Posterior vena cava (tissue), 2 donors: Measurements from ENCODE around the gene AIF1. TPM values are rescaled to one million over a fixed set of nuclear protein-coding genes. Genes with fewer than 3 reads are reported as not detected.
A peak's percentile ranks its signal among the peaks of the same experiment; 100 is the strongest.
"Not testable (repeated sequence)": the region's sequence is repeated elsewhere in the genome, so short reads cannot be mapped to it uniquely, and the experiment has no call there.

Experiments
- DNase-seq: peaks from one replicate; pipeline ENCODE4 v3.0.0-alpha.2; 2020; ENCODE audit warnings: low spot score
- intact Hi-C, 2 donors: fragments of 100-400 bp; cut with DNase I; formaldehyde crosslinking; loops; one replicate each; pipeline versions ENCODE4 v1.14.1 to v1.14.2; 2022 to 2023
- total RNA-seq, 2 donors: library from RNA; stranded (reverse); fragmentation: NEBNext Ultra II Directional; extraction: Animal tissue kit (Norgen Biotek cat#: 25700); gene quantifications; one replicate each; pipeline ENCODE4 v1.2.1, GENCODE V29; 2021
- donor health status: DM: yes; HTN: yes; CAD: no.
- donor health status: DM: yes; HTN: yes; CAD: no.

AIF1 gene
- total RNA-seq, 2 donors from 2014 or later, result 18.1 to 68.7 TPM

GRCh38 chr6:31579546-31580437, 35.2 kb upstream of the AIF1 start:
- intact Hi-C loops, result no loop called here
- no peak for DNase-seq

DNA sequence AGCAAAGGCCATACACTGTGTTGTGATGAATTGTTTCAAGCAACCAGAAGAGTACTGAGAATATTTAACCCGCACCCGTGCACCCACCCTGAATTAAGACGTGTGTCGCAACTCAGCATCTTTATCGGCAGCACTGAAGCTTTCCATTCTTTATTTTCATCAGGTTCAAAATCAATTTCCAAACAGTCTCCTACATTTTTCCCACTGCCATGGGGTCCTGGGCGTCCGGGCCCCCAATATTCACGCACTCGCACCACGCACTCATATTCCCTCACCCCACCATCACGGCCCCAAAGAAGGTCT, 34.6 kb upstream of the AIF1 start:
- intact Hi-C loops, result no loop called here
- DNase-seq, result no peak

DNA sequence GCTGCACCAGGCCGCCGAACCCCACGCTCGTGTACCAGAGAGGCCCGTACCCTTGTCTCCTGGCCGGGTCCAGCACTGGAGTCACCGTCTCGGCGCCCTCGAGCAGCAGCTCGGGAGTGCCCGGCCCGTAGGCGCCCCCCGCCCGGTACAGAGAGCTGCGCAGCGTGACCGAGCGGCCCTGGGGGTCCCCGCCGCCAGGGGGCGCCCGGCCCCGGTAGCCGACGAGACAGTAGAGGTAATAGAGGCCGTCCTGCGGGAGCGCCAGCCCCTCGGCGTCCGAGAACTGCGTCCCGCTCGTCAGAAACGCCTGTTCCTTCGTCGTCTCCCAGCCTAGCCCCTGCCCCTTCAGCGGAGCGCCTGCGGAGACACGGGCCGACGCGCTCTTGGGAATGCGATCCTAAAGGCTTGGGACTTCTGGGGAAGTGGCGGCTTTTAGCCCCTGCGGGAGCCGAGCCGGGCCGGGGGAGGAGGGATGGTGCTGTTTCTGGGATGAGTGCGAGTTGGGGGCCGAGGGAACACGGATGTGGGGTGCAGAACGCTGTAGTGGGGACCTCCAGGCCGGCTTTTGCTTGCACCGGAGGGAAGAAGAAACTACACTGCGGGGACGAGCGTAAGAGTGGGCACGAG, 34.1 kb upstream of the AIF1 start:
- DNase-seq, result peak; percentile 96
- intact Hi-C loops, result no loop called here

GRCh38 chr6:31581434-31582229, 33.4 kb upstream of the AIF1 start:
- intact Hi-C loops, result no loop called here
- DNase-seq, result no peak

DNA sequence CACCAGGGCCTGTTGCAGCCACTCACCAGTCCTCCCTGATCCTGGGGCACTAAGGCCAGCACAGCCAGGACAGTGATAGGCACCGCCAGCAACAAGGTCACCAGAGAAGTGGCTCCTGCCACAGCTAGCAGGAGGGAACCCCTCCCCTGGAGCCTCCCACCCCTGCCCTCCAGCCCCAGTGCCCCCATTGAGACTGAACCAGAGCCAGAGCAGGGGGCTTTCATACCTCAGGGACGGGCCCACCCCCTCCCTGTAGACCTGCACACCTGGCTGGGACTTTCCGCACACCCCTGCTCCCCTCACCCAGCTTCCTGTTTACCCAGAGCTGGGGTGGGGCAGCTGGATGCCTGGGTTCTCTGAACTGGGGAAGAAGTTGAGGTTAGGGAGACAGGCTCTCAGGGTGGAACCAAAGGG, 32.8 kb upstream of the AIF1 start, which contains the start of gene LTB:
Gene LTB, minus strand, starts transcription at position 195 of the 414 bp plus-strand sequence. Its CDS starts 7 bp downstream, at position 188.
- no peak for DNase-seq
- intact Hi-C loops, result no loop called here

DNA sequence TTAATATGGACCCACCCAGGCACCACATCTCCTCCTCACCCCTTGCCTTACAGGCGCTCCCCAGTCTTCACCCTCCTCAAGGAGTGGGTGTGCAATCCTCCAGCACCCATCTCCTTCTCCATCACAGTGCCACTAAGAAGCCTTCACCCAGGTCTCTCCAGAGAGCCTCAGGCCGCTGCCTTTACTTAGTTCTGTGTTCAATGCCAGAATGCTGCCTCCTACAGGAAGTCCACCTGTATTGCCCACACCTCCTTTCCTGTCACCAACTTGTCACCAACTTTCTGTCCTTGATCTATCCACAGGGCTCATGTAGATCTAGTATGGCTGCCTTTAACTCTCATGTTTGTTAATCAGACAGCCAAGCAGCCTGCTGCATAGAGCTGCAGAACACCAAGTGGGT, 29.5 kb upstream of the AIF1 start:
- DNase-seq, result no peak
- intact Hi-C loops, result no loop called here

- intact Hi-C loops, result no loop called here
- no peak for DNase-seq
Measured at GRCh38 chr6:31586008-31586407, 29.0 kb upstream of the AIF1 start, which contains the start of gene LST1. Gene LST1, plus strand, starts transcription at chr6:31586277. Its CDS starts 1,023 bp downstream, at chr6:31587300.

DNA sequence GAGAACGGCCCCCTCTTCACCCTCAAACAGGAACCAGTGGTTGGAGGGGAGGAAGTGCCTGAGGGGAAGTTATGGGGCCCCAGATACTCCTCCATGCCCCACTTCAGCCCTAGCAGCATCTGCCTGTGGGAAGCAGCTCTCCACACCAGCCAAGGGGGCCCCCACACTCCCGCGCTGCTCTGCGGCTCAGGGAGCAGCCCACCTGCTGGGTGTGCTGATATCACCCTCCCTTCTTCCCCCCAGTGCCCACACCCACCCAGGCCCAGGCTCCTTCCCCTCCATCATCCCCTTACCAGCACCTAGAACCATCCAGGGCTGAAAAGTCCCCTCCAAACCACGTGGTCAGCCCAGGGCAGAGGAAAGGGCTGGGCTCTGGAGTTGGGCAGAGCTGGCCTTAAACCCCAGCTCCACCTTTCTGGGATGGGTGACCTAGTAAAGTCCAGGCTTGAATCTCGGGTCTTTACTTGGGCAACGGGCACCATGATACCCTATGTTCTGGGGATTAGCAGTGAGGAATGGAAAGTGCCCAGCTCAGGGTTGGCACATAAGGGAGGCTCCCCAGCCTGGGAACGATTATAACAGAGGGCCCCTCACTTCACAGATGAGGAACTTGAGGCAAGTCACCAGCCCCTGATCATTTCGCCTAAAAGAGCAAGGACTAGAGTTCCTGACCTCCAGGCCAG, 28.3 kb upstream of the AIF1 start:
- DNase-seq, result no peak
- intact Hi-C loops, result no loop called here

DNA sequence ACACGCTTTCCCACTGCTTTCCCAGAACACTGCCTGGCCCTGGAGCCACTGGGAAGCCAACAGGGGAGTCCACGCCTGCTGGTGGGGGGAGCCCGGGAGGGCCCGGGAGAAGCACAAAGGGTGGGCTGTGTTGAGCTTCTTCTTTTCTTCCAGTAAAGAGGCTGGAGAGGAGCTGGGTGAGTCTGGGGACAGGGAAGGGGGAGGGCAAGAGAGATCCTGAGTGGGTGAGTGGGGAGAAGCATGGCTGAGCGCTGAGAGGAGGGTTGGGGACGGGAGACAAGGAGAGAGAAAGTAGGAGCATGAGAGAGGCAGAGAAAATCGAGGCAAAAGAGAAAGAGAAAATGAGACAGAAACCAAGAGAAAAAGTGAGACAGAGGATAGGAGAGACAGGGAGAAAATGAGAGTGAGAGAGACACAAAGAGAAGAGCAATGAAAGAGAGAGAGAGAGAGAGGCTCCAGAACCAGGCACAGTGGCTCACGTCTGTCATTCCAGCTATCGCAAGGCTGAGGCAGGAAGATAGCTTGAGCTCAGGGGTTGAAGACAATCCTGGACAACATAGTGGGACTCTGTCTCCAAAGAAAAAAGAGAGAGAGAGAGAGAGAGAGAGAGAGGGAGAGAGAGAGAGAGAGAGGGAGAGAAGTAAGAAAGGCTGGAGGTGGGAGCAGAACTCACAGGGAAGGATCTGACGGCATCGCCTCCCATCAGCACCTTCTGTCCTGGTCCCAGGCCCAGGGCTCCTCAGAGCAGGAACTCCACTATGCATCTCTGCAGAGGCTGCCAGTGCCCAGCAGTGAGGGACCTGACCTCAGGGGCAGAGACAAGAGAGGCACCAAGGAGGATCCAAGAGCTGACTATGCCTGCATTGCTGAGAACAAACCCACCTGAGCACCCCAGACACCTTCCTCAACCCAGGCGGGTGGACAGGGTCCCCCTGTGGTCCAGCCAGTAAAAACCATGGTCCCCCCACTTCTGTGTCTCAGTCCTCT, 26.9 kb upstream of the AIF1 start:
- no peak for DNase-seq
- intact Hi-C loops, result no loop called here

DNA sequence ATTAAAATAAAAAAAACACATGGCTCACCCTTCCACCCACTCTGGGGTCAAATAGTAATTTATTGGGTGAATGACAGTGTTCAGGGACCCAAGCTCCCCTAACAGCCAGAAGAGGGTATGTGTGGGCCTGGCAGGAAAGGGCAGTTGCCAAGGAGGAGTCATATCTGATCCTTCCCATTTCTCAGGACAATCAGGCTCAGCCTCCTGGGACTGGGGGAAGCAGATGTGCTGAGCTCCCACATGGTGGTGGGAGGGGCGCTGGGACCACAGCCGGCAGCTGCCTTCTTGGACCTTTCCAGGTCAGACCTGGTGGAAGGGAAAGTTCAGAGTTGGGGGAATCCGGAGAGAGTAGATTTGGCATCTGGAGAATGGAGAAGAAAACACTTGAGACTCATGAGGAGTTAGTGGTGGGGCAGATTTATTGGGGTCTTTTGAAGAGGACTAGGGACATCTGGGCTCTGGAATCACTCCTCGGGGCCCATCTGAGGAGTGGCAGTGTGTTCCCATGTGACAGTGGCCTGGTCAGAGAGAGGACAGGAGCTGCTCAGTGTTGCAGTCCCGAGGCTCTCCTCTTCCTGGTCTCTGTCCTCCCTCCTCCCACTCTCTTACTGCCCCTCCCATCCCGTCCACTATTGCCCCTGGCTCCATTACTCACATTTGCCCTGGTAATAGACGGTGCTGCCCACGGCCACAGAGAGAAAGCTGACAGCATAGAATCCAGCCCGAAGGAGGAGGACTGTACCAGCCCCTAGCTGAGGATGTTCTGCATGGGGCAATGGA, 26.0 kb upstream of the AIF1 start:
- intact Hi-C loops, result no loop called here
- DNase-seq, result no peak

- intact Hi-C loops, DNase-seq: not testable (repeated sequence)
Measured at GRCh38 chr6:31590691-31591090, 24.3 kb upstream of the AIF1 start.

GRCh38 chr6:31592396-31592771, 22.6 kb upstream of the AIF1 start:
- intact Hi-C loops, result no loop called here

DNA sequence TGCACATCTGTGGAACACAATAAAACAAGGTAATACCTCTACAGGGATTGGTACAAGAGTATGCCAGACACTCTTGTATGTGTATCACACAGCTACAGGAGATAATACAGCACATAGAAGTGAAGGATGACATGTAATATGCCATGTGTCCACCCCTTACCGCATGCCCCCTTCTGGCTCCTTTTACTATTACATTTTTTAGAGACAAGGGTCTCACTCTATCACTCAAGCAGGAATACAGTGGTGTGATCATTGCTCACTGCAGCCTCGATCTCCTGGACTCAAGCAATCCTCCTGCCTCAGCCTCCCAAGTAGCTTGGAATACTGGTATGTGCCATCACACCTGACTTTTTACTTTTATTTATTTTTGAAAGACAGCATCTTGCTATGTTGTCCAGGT, 18.0 kb upstream of the AIF1 start:
- no peak for DNase-seq
- intact Hi-C loops, result loop anchor here in 1 of 2 donors (5.0 kb wide), 1 partner anchor 50 kb away; the partner anchor contains the start of genes ATP6V1G2 and NFKBIL1

More at GRCh38 chr6:31592396-31592771, 22.6 kb upstream of the AIF1 start:
- DNase-seq, result no peak

DNA sequence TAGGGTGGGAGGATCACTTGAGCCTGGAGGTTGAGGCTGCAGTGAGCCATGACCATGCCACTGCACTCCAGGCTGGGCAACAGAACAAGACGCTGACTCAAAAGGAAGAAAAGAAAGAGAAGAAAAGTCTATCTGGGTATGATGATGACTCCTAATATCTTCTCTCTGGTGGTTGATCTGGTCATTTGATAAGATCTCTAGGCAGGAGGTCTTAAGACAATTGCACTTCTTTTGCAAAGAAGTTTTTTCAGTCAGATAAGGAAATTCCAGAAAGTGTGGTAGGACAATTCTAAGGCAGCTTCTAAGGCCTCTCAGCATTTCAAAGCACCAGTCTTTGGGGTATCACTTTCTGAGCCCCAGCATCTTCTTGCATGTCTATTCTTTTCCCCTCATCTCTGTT, 7.7 kb upstream of the AIF1 start:
- intact Hi-C loops, result no loop called here
- no peak for DNase-seq

DNA sequence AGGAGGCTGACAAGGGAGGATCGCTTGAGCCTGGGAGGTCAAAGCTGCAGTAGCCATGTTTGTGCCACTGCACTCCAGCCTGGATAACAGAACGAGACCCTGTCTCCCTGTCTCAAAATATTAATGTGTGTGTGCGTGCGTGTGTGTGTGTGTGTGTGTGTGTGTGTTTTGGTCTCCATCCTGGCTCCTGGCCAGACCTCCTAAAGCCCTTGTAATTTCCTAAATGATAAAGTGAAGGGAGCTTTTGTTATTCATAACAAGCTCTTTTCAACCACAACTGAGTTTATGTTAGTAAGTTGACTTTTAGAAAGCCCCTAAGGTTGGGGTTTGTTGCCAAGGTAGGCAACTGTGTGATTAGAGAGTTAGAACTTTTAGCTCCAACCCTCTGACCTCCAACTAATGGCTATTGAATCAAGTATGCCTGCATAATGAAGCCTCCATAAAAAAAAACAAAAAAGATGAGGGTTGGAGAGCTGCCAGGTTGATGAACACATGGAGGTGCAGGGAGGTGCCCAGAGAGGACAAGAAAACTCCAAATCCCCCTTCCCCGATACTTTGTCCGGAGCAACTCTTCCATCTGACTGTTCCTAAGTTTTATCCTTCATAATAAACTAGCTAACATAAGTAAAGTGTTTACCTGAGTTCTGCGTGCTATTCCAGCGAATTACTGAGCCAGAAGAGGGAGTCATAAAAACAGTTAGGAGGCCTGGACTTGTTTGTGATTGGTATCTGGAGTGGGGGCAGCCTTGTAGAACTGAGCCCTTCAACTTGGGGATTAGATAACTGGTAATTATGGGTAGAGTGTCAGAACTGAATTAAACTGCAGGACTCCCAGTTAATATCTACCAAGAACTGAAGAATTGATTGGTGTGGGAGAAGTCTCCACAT, 5.3 kb upstream of the AIF1 start:
- intact Hi-C loops, result no loop called here
- no peak for DNase-seq

DNA sequence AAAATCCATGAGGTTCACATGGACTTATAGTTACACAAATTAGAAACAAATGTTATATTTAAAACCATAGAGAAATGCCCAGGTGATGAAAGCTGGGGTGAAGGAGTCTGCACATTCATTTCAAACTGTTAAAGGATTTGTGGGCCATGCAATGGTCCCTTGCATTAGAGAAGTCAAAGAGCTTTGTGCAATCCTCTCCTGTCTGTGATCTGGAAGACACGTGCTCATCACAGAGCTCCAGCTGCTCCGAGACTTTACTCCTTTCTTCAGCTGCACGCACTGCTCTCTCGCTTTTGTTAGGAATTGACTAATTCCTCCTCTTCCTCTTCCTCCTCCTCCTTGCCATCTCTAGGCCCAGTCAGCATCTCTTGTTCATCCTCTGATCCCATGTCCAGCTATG, 4.1 kb upstream of the AIF1 start:
- intact Hi-C loops, result no loop called here
- DNase-seq, result no peak
